ENCODE data around the gene PDGFC. TPM values are rescaled to one million over a fixed set of nuclear protein-coding genes. Genes with fewer than 3 reads are reported as not detected.

The PDGFC gene
- total and polyA plus RNA-seq, 2 experiments from 2014 or later: 35.5 to 63.3 TPM

DNA sequence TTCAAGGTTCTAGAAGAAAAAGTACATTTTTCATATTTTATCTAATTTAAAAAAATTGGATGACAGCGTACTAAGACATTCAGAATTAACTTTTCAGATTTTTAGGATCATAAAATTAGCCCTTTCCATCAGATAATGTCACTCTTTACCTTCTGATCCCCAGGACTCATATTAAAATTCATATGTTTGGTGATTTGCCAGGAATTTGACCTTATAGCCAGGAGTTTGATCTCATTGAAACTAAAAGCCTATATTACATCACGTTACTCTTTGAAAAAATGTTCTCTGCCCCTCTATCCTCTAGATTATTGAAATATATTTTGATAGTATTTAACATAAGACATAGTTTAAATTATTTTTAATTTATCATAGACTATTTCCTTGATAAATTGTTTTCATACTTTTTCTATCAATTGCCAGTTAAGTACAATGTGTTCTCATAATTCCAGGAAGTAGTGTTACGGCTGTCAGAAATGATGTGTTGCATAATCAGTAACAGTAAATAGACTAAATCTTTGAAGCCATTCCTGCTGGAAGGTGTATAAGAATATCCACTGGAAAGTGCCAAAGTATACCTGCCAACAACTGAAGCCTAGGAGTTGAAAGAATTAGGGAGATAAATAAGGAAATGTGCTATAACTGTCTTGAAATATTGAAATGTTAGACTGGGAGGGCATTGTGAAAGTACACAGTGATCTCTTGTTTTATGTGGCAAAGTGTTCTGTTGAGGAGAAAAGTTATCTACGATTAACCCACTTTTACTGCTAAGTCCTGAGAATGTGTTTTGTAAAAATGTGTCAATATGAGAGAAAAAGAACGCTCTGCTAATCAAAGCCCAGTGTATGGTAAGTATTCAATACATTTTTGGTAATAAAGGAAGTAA lies 32.9 kb upstream of the PDGFC start:
- Histone ChIP-seq H3K79me2 (no peaks in the 10 kb centered on the region), H3K4me1 (ENCODE audit: insufficient read depth) (peaks cover 15% of the 10 kb centered on the region), H3K36me3 (replicated peaks; ENCODE audit: insufficient read depth, low read depth) (no peaks in the 10 kb centered on the region), H3K9me3 (ENCODE audit: low read depth) (no peaks in the 10 kb centered on the region), H3K9me2 (replicated peaks; ENCODE audit: insufficient read depth) (no peaks in the 10 kb centered on the region), H3K4me2 (peak overlapping the region; percentile 45), H2AFZ (peak overlapping the region; percentile 30), H3K4me3 (no peak overlapping the region), H3K27me3 (no peaks in the 10 kb centered on the region), H4K20me1 (ENCODE audit: insufficient read depth, poor library complexity, severe bottlenecking) (no peaks in the 10 kb centered on the region), H3K27ac (peak overlapping the region; percentile 52)
- 64% methylated on average over 5 of the region's 5 CpGs for whole genome bisulfite sequencing (ENCODE audit: low lambda C conversion rate, missing lambda C conversion rate)
- TF ChIP-seq CTCF (IDR thresholded peaks at IDR 0.05; ENCODE audit: poor library complexity) (no peak), EZH2phosphoT487 (IDR thresholded peaks at IDR 0.05; ENCODE audit: low read depth, severe bottlenecking, unreplicated experiment) (no peak), EZH2 (IDR thresholded peaks at IDR 0.05; ENCODE audit: borderline replicate concordance) (no peak)
- no peak for DNase-seq (ENCODE audit: low spot score)

GRCh38 chr4:156999175-156999517 lies 27.5 kb upstream of the PDGFC start:
- Histone ChIP-seq H3K79me2 (no peaks in the 10 kb centered on the region), H3K36me3 (replicated peaks; ENCODE audit: insufficient read depth, low read depth) (no peaks in the 10 kb centered on the region), H3K9me2 (replicated peaks; ENCODE audit: insufficient read depth) (no peaks in the 10 kb centered on the region), H3K27me3 (no peaks in the 10 kb centered on the region), H4K20me1 (ENCODE audit: insufficient read depth, poor library complexity, severe bottlenecking) (no peaks in the 10 kb centered on the region), H3K4me3 (no peak overlapping the region), H3K4me1 (ENCODE audit: insufficient read depth) (peaks cover 16% of the 10 kb centered on the region), H3K27ac (peak overlapping the region; percentile 38), H2AFZ (no peak overlapping the region), H3K9me3 (ENCODE audit: low read depth) (peaks cover 3% of the 10 kb centered on the region), H3K4me2 (peak overlapping the region; percentile 9)
- peak; percentile 89 for DNase-seq (ENCODE audit: low spot score)
- TF ChIP-seq EZH2phosphoT487 (IDR thresholded peaks at IDR 0.05; ENCODE audit: low read depth, severe bottlenecking, unreplicated experiment) (no peak), CTCF (IDR thresholded peaks at IDR 0.05; ENCODE audit: poor library complexity) (no peak), EZH2 (IDR thresholded peaks at IDR 0.05; ENCODE audit: borderline replicate concordance) (no peak)
- 24% methylated on average over 2 of the region's 2 CpGs for WGBS (ENCODE audit: low lambda C conversion rate, missing lambda C conversion rate)

DNA sequence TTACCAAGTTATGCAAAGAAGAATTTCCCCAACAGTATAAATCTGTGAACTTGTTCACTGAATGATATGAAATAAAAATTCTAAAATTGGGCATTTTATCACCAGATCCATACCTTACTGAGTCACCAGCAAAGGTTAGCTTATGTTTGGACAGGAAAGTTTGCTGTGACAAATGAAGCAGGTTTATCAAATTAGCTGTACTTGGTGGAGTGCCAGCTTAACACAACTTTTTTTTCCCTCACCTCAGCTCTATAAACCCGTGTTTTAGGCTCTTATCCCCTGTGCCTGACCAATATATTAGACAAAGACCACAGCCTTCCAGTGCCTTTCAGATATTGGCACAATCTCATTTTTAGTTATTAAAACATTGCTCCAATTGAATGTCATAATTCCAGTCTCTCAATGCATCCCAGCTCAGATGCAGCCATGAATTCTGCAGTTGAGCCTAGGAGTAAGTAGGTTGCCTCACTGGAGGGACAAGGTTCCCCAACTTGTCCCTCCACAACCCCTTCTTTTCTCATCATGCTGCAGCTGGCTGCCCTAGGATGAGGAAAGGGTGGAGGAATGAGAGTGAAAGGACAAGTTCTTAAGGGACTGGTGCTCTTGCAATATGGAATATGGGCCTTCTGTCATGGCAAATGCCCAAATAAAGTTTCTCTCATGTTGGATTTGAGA lies 27.0 kb upstream of the PDGFC start:
- H3K27me3 ChIP-seq: no peaks in the 10 kb centered on the region
- no peaks in the 10 kb centered on the region for H3K36me3 ChIP-seq (replicated peaks; ENCODE audit: insufficient read depth, low read depth)
- H3K27ac ChIP-seq: peak overlapping the region; percentile 1
- TF ChIP-seq EZH2 (IDR thresholded peaks at IDR 0.05; ENCODE audit: borderline replicate concordance) (no peak), EZH2phosphoT487 (IDR thresholded peaks at IDR 0.05; ENCODE audit: low read depth, severe bottlenecking, unreplicated experiment) (no peak), CTCF (IDR thresholded peaks at IDR 0.05; ENCODE audit: poor library complexity) (no peak)
- no peak for DNase-seq (ENCODE audit: low spot score)
- no peaks in the 10 kb centered on the region for H3K9me2 ChIP-seq (replicated peaks; ENCODE audit: insufficient read depth)
- H3K4me1 ChIP-seq (ENCODE audit: insufficient read depth): peaks cover 16% of the 10 kb centered on the region
- no peaks in the 10 kb centered on the region for H4K20me1 ChIP-seq (ENCODE audit: insufficient read depth, poor library complexity, severe bottlenecking)
- no peak overlapping the region for H2AFZ ChIP-seq
- H3K4me2 ChIP-seq: peak overlapping the region; percentile 9
- peaks cover 3% of the 10 kb centered on the region for H3K9me3 ChIP-seq (ENCODE audit: low read depth)
- no peaks in the 10 kb centered on the region for H3K79me2 ChIP-seq
- H3K4me3 ChIP-seq: no peak overlapping the region
- WGBS (ENCODE audit: low lambda C conversion rate, missing lambda C conversion rate): 68% methylated on average over 1 of the region's 1 CpG

Data from hepatocyte (in vitro differentiated cells).